AML-193 (cell line): ENCODE data around the gene TDRD12.
"Not testable (repeated sequence)": the region's sequence is repeated elsewhere in the genome, so short reads cannot be mapped to it uniquely, and the experiment has no call there.

ENCODE experiments used
- DNase-seq, 2 experiments: peaks; one replicate each; lab custom pipeline; 2025; lab: John Stamatoyannopoulos, UW

TDRD12 gene

GRCh38 chr19:32832825-32833224 is 113.3 kb downstream of the TDRD12 start:
- DNase-seq: not testable (repeated sequence)

DNA sequence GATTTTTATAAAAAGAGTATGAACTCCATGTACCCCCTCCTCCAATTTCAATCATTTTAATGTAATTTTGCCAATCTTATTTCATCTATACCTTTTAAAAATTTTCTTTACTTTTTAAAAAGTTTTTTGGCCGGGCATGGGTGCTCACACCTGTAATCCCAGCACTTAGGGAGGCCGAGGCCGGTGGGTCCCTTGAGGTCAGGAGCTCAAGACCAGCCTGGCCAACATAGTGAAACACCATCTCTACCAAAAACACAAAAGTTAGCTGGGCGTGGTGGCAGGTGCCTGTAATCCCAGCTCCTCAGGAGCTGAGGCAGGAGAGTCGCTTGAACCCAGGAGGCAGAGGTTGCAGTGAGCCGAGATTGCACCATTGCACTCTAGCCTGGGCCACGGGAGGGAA is 113.8 kb downstream of the TDRD12 start:
- not testable (repeated sequence) for DNase-seq

- no peak for DNase-seq
Observed at GRCh38 chr19:32837531-32837930, 118.0 kb downstream of the TDRD12 start.

DNA sequence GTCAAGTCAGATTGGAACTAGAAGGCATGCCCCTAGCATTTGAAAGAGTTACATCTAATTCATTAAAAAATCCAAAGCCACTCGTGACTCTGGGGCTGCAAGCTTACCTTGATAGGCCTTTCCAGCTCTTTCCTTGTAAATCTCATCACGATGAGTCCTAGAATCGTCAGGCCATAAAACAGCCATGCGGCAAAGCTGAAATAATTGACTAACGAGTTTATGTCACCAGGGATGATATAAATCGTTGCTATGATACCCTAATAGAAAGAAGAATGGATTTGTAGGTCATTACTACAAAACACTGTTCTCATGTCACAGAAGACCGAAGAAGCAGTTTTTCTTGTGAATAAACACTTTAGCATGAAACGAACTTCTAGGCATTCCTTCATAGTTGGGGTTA is 122.5 kb downstream of the TDRD12 start:
- DNase-seq: no peak

- DNase-seq: no peak
Observed at GRCh38 chr19:32843716-32844245, 124.2 kb downstream of the TDRD12 start.

DNA sequence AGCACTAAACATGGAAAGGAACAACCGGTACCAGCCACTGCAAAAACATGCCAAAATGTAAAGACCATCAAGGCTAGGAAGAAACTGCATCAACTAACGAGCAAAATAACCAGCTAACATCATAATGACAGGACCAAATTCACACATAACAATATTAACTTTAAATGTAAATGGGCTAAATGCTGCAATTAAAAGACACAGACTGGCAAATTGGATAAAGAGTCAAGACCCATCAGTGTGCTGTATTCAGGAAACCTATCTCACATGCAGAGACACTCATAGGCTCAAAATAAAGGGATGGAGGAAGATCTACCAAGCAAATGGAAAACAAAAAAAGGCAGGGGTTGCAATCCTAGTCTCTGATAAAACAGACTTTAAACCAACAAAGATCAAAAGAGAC is 128.5 kb downstream of the TDRD12 start:
- DNase-seq: not testable (repeated sequence)

- no peak for DNase-seq
Observed at GRCh38 chr19:32852216-32852615, 132.6 kb downstream of the TDRD12 start.

DNA sequence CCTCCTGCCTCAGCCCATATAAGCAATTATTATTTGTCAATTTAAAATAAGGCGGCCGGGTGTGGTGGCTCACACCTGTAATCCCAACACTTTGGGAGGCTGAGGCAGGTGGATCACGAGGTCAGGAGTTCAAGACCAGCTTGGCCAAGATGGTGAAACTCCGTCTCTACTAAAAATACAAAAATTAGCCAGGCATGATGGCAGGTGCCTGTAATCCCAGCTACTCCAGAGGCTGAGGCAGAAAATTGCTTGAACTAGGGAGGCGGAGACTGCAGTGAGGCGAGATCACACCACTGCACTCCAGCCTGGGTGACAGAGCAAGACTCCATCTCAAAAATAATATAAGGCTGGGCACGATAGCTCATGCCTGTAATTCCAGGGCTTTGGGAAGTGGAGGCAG is 137.3 kb downstream of the TDRD12 start:
- not testable (repeated sequence) for DNase-seq

GRCh38 chr19:32857584-32857983 is 138.0 kb downstream of the TDRD12 start:
- DNase-seq: no peak

- DNase-seq: no peak
Observed at GRCh38 chr19:32858155-32858554, 138.6 kb downstream of the TDRD12 start.

DNA sequence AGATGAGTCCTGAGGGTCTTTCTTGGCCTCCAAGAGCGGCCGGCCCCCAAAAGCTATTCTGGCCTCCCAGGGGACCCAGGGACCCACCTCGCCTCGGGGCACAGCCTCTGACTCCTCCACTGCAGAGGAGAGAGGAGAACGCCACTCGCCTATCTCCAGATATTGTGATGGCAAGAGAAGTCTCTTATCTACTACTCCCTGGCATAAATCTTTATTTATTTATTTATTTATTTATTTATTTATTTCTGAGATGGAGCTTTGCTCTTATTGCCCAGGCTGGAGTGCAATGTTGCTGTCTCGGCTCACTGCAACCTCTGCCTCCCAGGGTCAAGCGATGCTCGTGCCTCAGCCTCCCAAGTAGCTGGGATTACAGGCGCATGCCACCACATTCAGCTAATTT is 139.0 kb downstream of the TDRD12 start:
- DNase-seq: no peak

DNA sequence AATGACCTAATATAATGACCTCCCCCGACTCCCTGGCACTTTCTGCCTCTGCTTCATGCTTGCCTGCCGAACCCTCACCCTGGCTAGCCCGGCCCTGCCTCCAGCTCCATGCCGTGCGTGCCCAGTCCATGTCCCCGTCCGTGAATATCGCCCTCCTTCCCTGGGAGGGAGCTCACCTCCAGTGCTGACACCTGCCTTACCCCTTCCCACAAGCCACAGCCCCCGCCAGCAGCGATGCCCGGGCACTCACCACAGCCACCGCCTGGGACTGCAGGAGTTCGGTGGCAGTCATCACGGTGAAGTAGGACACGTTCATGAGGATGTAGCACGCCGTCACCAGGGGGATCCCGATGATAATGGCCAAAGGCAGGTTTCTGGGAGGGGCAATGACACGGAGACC is 140.0 kb downstream of the TDRD12 start:
- DNase-seq: no peak

DNA sequence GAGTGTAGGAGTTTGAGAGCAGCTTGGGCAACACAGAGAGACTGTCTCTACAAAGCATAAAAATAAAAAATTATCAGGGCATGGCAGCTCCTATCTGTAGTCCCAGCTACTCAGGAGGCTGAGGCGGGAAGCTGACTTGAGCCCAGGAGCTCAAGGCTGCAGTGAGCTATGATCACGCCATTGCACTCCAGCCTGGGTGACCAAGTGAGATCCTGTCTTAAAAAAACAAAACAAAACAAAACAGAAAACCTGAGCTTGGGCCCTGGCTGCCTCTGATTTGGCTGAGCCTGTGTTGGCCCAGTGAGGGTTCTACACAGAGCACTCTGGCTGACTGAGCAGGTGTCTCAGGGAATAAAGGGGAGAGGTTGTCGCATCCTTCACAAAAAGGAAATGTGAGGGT is 142.0 kb downstream of the TDRD12 start:
- DNase-seq: no peak

- DNase-seq: no peak
Observed at GRCh38 chr19:32862173-32862572, 142.6 kb downstream of the TDRD12 start.

GRCh38 chr19:32862741-32863140 is 143.2 kb downstream of the TDRD12 start:
- no peak for DNase-seq

- DNase-seq: no peak
Observed at GRCh38 chr19:32863301-32863700, 143.7 kb downstream of the TDRD12 start.

DNA sequence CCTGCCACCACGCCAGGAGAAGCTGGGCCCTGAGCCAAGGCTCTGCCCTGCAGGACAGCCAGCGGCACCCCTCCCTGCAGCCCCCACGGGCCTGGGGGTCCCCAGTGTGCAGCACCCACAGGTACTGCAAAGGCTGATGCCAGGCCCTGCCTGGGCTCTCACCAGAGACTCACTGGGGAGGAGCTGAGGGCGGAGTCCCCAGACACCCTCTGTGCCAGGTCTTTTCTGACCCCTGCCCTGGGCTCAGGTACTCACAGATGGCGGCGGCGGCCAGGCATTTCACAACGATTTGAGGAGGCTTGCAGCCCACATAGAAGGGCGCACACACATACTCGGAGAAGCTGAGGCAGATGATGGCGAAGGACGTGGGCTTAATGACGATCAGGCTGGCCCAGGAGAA is 144.3 kb downstream of the TDRD12 start:
- no peak for DNase-seq

DNA sequence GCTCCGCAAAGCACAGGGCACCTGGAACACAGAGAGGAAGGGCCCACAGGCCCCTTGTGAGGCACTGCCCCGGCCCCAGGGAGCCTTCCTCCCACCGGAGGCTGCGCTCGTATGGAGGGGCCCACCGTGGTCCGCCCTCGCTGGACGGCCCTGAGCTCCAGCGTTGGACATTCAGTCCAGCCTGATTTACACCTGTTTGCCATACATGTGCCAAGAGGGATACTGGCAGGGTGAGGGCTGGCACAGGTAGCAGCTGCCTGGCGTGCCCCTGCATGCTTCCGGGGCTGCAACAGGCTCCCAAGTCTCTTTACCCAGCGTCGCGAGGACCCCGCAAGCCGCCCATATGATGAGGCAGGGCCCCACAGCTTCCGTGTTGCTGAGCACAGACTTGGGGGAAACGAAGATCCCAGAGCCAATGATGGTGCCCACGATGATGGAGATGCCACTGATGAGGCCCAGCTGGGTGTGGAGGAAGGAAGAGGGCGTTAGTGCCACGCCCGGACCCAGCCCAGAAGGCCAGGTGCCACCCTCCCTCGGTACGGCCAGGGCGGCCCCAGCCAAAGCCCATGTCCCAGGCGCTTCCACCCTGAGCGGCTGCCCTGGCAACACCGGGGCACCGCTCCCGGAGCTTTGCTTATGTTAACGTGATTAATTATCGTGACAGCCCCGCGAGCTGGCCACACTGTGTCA is 144.9 kb downstream of the TDRD12 start:
- DNase-seq: no peak

- DNase-seq: no peak
Observed at GRCh38 chr19:32865326-32865725, 145.8 kb downstream of the TDRD12 start.

DNA sequence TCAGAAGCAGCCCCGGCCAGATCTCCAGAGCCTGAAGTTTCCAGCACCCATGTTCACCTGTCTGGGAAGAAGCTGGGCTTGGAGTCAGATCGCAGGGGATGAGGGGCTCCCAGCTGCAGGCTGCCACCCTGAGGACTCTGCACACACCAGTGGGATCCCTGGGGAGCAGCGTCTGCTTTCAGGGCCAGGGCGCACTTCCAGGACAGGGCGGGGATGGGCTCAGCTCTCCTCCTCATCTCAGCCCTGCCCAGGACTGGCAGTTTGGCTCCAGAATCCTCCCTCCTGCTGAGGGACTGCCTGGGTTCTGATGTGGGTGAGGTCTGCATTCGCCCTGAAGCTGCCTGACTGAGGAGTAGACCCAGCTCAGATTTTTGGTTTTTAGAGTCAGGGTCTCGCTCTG is 146.5 kb downstream of the TDRD12 start:
- DNase-seq: no peak

- no peak for DNase-seq
Observed at GRCh38 chr19:32866564-32867265, 147.1 kb downstream of the TDRD12 start.

GRCh38 chr19:32867436-32867835 is 147.9 kb downstream of the TDRD12 start:
- DNase-seq: not testable (repeated sequence)

GRCh38 chr19:32868206-32868950 is 148.8 kb downstream of the TDRD12 start:
- no peak for DNase-seq
